ENCODE measurements around the gene STK17B. TPM values are rescaled to one million over a fixed set of nuclear protein-coding genes. Genes with fewer than 3 reads are reported as not detected.

STK17B gene
- total and polyA plus RNA-seq, 3 experiments from 2014 or later: 54.6 to 130 (median 121) TPM

DNA sequence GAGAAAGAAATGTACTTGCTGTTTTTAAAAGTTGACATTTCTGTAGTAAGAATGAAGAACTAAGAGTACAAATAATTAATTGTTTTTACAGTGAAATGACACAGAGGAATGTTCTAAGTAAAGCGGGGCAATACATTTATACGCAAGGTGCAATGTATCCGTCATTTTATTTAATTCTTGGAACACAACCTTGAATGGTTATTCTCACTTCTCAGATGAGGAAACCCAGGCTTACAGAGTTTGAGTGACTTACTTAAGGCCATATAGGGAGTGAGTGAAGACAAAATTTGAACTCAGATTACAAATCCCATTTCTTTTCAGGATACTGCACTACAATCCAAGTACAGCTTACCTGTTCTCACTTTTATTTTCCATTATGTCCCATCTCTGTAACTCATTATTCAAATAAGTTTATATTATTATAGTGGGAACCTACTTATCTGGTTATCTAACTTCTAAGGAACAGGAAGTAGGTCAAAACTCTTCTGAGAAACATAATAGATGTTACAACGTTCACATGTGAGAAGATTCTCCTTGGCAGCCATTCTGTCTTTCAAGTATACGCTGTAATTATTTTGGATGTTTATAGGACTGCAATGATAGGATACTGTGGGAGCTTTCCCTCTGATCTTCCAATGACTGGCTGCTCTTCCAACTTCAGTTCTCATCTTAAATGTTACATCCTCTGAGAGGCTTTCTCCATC is 12.3 kb upstream of the STK17B start:
- CTCF ChIA-PET: interaction anchor here (0.8 to 2.6 kb wide), 8 partner anchors 10 to 153 kb away, joined by 3 to 11 read pairs (median 3); partner anchors contain the start of genes DNAH7 and STK17B
- Histone ChIP-seq H3K36me3 (ENCODE audit: insufficient read depth, low read length) (no peaks in the 10 kb centered on the region), H3K4me3 (ENCODE audit: low read length) (peak overlapping the region; percentile 27), H3K27ac (ENCODE audit: low read depth, low read length) (peak overlapping the region; percentile 40), H3K9me3 (ENCODE audit: low read length) (no peaks in the 10 kb centered on the region), H3K27me3 (ENCODE audit: insufficient read depth, low read length, poor library complexity, severe bottlenecking) (no peaks in the 10 kb centered on the region), H3K4me1 (ENCODE audit: insufficient read depth, low read length) (peaks cover 86% of the 10 kb centered on the region)
- H3K27ac Mint-ChIP-seq: peak overlapping the region; percentile 91 to 99 (median 98)
- no peaks in the 10 kb centered on the region for H3K9me3 Mint-ChIP-seq
- peak overlapping the region; percentile 5 to 84 (median 71) for H3K4me3 Mint-ChIP-seq
- POLR2A ChIA-PET: interaction anchor here (0.8 to 2.6 kb wide), 6 partner anchors 10 to 76 kb away, joined by 3 to 26 read pairs (median 4); partner anchors contain the start of gene STK17B
- no peaks in the 10 kb centered on the region for H3K27me3 Mint-ChIP-seq
- peak in 1 of 5 donors; percentile 47 for DNase-seq
- peaks cover 0 to 5% (median 2%) of the 10 kb centered on the region in 3 donors for H3K36me3 Mint-ChIP-seq
- H3K4me1 Mint-ChIP-seq: peaks cover 76 to 95% (median 83%) of the 10 kb centered on the region in 3 donors

DNA sequence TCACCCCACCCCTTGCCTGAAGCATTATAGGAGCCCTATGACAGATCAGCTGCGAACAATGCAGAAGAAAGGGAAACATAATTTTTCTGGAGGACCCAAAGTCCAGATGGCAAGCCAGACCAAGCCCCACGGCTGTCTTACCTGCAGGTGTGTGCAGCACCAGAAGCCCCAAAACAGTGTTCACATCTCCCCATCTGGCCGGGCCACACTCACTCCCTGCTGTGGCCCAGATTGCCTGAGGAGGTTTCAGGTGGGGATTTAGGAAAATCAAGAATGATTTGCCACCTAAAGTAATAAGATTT is 11.7 kb upstream of the STK17B start:
- Mint-ChIP-seq H3K9me3 (no peaks in the 10 kb centered on the region), H3K36me3 (peaks cover 0 to 5% (median 2%) of the 10 kb centered on the region in 3 donors)
- POLR2A ChIA-PET: interaction anchor here (0.9 to 2.6 kb wide), 6 partner anchors 9 to 77 kb away, joined by 3 to 26 read pairs (median 4); partner anchors contain the start of gene STK17B

DNA sequence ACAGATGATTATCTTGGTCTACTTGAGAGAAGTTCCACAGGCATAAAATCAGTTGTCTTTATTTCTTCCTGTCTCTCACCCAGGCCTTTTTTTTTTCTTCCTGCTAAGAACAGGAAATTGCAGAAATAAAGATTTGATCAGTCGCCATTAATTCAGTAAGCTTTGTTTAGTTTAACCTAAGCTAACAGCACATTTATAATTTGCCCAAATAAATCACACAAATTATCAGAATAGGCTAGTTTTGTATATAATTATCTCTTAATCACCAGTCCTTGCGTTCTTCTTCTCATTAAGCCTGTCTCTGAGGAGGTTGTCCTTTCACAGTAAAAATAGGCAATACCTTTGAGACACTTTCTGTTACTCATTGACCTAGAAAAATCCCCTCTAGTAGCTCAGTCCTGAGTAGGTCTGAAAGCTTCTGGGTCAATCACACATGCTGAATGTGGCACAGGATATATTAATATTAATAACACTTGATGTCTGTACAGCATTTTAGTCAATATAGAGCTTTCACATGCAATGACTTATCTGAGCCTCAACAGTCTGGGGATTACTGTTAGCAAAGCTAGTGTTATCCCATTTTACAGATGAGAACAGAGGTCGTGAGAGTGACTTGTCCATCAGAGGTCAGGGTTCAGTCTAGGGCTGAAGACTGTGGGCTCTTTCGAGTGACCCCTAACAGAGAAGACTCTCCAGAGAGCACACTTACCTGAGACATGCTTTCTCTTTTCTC is 11.2 kb upstream of the STK17B start:
- Histone ChIP-seq H3K4me3 (ENCODE audit: low read length) (peak overlapping the region; percentile 43), H3K36me3 (ENCODE audit: insufficient read depth, low read length) (no peaks in the 10 kb centered on the region), H3K4me1 (ENCODE audit: insufficient read depth, low read length) (peaks cover 86% of the 10 kb centered on the region), H3K27ac (ENCODE audit: low read depth, low read length) (peak overlapping the region; percentile 27), H3K9me3 (ENCODE audit: low read length) (no peaks in the 10 kb centered on the region), H3K27me3 (ENCODE audit: insufficient read depth, low read length, poor library complexity, severe bottlenecking) (no peaks in the 10 kb centered on the region)
- Mint-ChIP-seq H3K27me3 (no peaks in the 10 kb centered on the region), H3K36me3 (peaks cover 0 to 5% (median 2%) of the 10 kb centered on the region in 3 donors), H3K9me3 (no peaks in the 10 kb centered on the region), H3K27ac (peak overlapping the region; percentile 91 to 99 (median 98)), H3K4me3 (peak overlapping the region; percentile 22 to 84 (median 64)), H3K4me1 (peaks cover 82 to 95% (median 87%) of the 10 kb centered on the region in 3 donors)
- DNase-seq: peak in 1 of 5 donors; percentile 60
- ChIA-PET CTCF (interaction anchor here (0.8 to 2.8 kb wide), 12 partner anchors 9 to 155 kb away, joined by 3 to 16 read pairs (median 3); partner anchors contain the start of genes DNAH7 and STK17B), POLR2A (interaction anchor here (0.6 to 2.6 kb wide), 8 partner anchors 12 to 649 kb away, joined by 3 to 26 read pairs (median 3); partner anchors contain the start of gene STK17B)

More for the DNA sequence above, 11.7 kb upstream of the STK17B start:
- H3K27me3 Mint-ChIP-seq: no peaks in the 10 kb centered on the region
- Histone ChIP-seq H3K27me3 (ENCODE audit: insufficient read depth, low read length, poor library complexity, severe bottlenecking) (no peaks in the 10 kb centered on the region), H3K4me3 (ENCODE audit: low read length) (peak overlapping the region; percentile 22), H3K27ac (ENCODE audit: low read depth, low read length) (peak overlapping the region; percentile 27), H3K4me1 (ENCODE audit: insufficient read depth, low read length) (peaks cover 86% of the 10 kb centered on the region), H3K9me3 (ENCODE audit: low read length) (no peaks in the 10 kb centered on the region), H3K36me3 (ENCODE audit: insufficient read depth, low read length) (no peaks in the 10 kb centered on the region)
- CTCF ChIA-PET: interaction anchor here (0.8 to 2.8 kb wide), 10 partner anchors 10 to 154 kb away, joined by 3 to 16 read pairs (median 4); partner anchors contain the start of genes DNAH7 and STK17B
- H3K4me3 Mint-ChIP-seq: peak overlapping the region in 6 of 7 donors; percentile 54 to 84 (median 66)
- H3K4me1 Mint-ChIP-seq: peaks cover 80 to 95% (median 84%) of the 10 kb centered on the region in 3 donors
- H3K27ac Mint-ChIP-seq: peak overlapping the region; percentile 91 to 99 (median 98)
- DNase-seq: no peak

DNA sequence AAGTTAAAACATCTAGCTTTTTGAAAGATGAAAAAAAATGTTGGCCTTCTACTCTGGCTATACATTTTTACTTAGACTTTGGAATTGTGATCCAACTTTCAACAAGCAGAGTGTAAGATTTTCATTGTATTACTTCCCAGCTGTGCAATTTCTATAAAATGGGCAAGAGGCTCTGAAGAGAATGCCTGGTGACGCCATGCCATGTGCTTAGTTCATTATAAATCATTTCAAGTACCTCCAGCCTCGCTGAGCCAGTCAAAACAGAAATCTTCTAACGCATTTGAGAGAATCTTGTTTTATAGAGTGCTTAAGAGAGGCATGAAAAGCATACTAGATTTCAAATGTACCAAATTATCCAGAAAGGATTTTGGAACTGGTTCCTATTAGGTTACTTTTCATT is 10.1 kb upstream of the STK17B start:
- H3K27me3 Mint-ChIP-seq: no peaks in the 10 kb centered on the region
- H3K4me1 Mint-ChIP-seq: peaks cover 85 to 95% (median 91%) of the 10 kb centered on the region in 3 donors
- no peaks in the 10 kb centered on the region for H3K27me3 ChIP-seq (ENCODE audit: insufficient read depth, low read length, poor library complexity, severe bottlenecking)
- H3K27ac ChIP-seq (ENCODE audit: low read depth, low read length): no peak overlapping the region
- no peak overlapping the region for H3K4me3 ChIP-seq (ENCODE audit: low read length)
- no peaks in the 10 kb centered on the region for H3K36me3 ChIP-seq (ENCODE audit: insufficient read depth, low read length)
- peak overlapping the region in 1 of 7 donors; percentile 4 for H3K4me3 Mint-ChIP-seq
- ChIA-PET CTCF (interaction anchor here (1.1 to 2.8 kb wide), 5 partner anchors 11 to 105 kb away, joined by 3 to 16 read pairs (median 5); partner anchors contain the start of gene STK17B), POLR2A (interaction anchor here (0.7 to 2.6 kb wide), 4 partner anchors 9 to 51 kb away, joined by 3 to 26 read pairs (median 6); partner anchors contain the start of gene STK17B)
- peaks cover 0 to 5% (median 2%) of the 10 kb centered on the region in 3 donors for H3K36me3 Mint-ChIP-seq
- H3K9me3 Mint-ChIP-seq: no peaks in the 10 kb centered on the region
- no peak for DNase-seq
- peaks cover 94% of the 10 kb centered on the region for H3K4me1 ChIP-seq (ENCODE audit: insufficient read depth, low read length)
- H3K9me3 ChIP-seq (ENCODE audit: low read length): no peaks in the 10 kb centered on the region
- H3K27ac Mint-ChIP-seq: peak overlapping the region in 7 of 8 donors; percentile 68 to 99 (median 98)

DNA sequence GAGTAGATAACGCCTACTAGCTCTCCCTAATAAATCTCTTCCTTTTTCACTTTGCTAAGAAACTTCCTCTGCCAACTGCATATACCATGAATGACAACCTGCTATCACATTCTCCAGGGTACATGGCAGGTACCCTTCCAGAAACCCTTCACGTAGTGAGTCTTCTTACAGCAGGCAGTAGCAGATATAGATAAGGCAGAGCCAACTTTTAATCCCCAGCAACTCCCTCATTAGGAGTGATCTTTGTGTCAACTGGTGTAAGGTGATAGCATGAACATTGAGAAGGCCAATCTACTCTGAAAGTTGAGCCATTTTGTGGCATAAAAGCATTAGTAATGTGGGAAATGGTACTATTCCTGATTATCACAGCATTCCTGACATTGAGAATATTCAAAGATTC is 5.7 kb upstream of the STK17B start:
- Histone ChIP-seq H3K4me3 (ENCODE audit: low read length) (peak overlapping the region; percentile 46), H3K4me1 (ENCODE audit: insufficient read depth, low read length) (peaks cover 94% of the 10 kb centered on the region), H3K27ac (ENCODE audit: low read depth, low read length) (peak overlapping the region; percentile 54), H3K36me3 (ENCODE audit: insufficient read depth, low read length) (no peaks in the 10 kb centered on the region), H3K27me3 (ENCODE audit: insufficient read depth, low read length, poor library complexity, severe bottlenecking) (no peaks in the 10 kb centered on the region), H3K9me3 (ENCODE audit: low read length) (no peaks in the 10 kb centered on the region)
- CTCF ChIA-PET: interaction anchor here (0.8 to 4.7 kb wide), 17 partner anchors 8 to 109 kb away, joined by 3 to 56 read pairs (median 5); partner anchors contain the start of gene DNAH7
- H3K4me3 Mint-ChIP-seq: peak overlapping the region; percentile 43 to 80 (median 70)
- H3K4me1 Mint-ChIP-seq: peaks cover 83 to 98% (median 95%) of the 10 kb centered on the region in 3 donors
- H3K27ac Mint-ChIP-seq: peak overlapping the region; percentile 74 to 98 (median 97)
- no peaks in the 10 kb centered on the region for H3K27me3 Mint-ChIP-seq
- POLR2A ChIA-PET: interaction anchor here (0.8 to 2.4 kb wide), 10 partner anchors 10 to 99 kb away, joined by 3 to 19 read pairs (median 8); no protein-coding TSS in a partner anchor
- no peaks in the 10 kb centered on the region for H3K9me3 Mint-ChIP-seq
- no peaks in the 10 kb centered on the region for H3K36me3 Mint-ChIP-seq
- no peak for DNase-seq

DNA sequence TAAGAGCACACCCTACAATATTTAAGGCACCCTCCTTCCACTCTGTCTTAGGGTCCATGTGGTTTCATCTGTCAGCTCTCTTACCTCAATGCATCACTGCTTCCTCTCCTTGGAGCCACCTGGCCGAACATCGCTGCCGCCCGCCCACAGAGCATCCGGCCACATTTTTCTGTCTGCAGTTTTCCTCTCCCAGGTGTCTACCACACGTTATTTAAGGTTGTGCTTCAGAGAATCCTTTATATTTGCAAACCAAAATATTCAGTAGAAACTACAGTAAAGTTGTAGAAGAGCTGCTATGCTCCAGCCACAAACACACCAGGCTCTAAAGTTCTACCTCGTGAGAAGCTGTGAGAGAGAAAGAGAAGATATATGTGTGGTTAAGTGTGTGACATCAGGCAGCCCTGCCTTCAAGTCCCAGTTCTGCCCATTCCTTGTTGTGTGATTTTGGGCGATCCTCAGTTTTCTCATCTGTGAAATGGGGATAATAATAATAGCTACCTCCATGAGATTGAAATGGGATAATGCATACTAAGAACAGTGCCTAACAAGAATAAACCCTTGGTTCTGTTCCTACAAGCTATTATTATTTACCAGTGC is 4.9 kb upstream of the STK17B start:
- Histone ChIP-seq H3K4me1 (ENCODE audit: insufficient read depth, low read length) (peaks cover 88% of the 10 kb centered on the region), H3K27ac (ENCODE audit: low read depth, low read length) (peak overlapping the region; percentile 54), H3K36me3 (ENCODE audit: insufficient read depth, low read length) (no peaks in the 10 kb centered on the region), H3K9me3 (ENCODE audit: low read length) (no peaks in the 10 kb centered on the region), H3K27me3 (ENCODE audit: insufficient read depth, low read length, poor library complexity, severe bottlenecking) (no peaks in the 10 kb centered on the region), H3K4me3 (ENCODE audit: low read length) (peak overlapping the region; percentile 46)
- ChIA-PET POLR2A (interaction anchor here (0.5 to 2.4 kb wide), 22 partner anchors 9 to 893 kb away, joined by 3 to 19 read pairs (median 5); partner anchors contain the start of gene SLC39A10), CTCF (interaction anchor here (0.7 to 4.7 kb wide), 24 partner anchors 11 to 108 kb away, joined by 3 to 56 read pairs (median 4); partner anchors contain the start of gene DNAH7)
- DNase-seq: peak; percentile 76 to 96 (median 96)
- peak overlapping the region; percentile 43 to 80 (median 70) for H3K4me3 Mint-ChIP-seq
- H3K9me3 Mint-ChIP-seq: no peaks in the 10 kb centered on the region
- H3K36me3 Mint-ChIP-seq: peaks cover 0 to 2% (median 0%) of the 10 kb centered on the region in 3 donors
- H3K27me3 Mint-ChIP-seq: peaks cover 0 to 2% of the 10 kb centered on the region in 2 donors
- peak overlapping the region; percentile 74 to 98 (median 97) for H3K27ac Mint-ChIP-seq
- peaks cover 78 to 92% (median 89%) of the 10 kb centered on the region in 3 donors for H3K4me1 Mint-ChIP-seq

DNA sequence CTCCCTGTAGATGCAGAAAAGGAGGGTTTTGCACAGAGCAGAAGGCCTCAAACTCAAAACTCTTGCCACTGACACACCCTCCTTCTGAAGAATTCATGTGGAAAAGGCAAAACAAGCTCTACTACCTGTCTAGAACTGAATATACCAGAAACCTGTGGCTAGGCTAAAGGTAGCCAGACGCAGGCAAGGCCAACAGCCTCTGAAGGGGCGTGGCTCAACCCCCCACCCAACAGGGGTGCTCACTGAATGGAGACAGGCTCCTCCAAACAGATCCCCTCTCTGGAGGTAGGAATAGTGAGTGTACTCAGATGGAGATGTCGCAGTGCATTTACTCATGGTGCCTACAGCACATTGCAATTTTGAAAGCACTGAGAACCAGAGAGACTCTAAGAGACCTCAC is 3.0 kb upstream of the STK17B start:
- Histone ChIP-seq H3K27ac (ENCODE audit: low read depth, low read length) (no peak overlapping the region), H3K4me1 (ENCODE audit: insufficient read depth, low read length) (peaks cover 73% of the 10 kb centered on the region), H3K36me3 (ENCODE audit: insufficient read depth, low read length) (peaks cover 6% of the 10 kb centered on the region), H3K27me3 (ENCODE audit: insufficient read depth, low read length, poor library complexity, severe bottlenecking) (no peaks in the 10 kb centered on the region), H3K4me3 (ENCODE audit: low read length) (peak overlapping the region; percentile 86), H3K9me3 (ENCODE audit: low read length) (no peaks in the 10 kb centered on the region)
- H3K27ac Mint-ChIP-seq: peak overlapping the region; percentile 60 to 99 (median 92)
- H3K27me3 Mint-ChIP-seq: peaks cover 0 to 2% of the 10 kb centered on the region in 2 donors
- POLR2A ChIA-PET: interaction anchor here (1.0 to 1.3 kb wide), 2 partner anchors 9 to 102 kb away, joined by 3 to 4 read pairs; no protein-coding TSS in a partner anchor
- H3K4me3 Mint-ChIP-seq: peak overlapping the region; percentile 30 to 62 (median 53)
- CTCF ChIA-PET: interaction anchor here (0.9 to 1.3 kb wide), 3 partner anchors 60 to 106 kb away, joined by 3 to 4 read pairs (median 3); partner anchors contain the start of gene DNAH7
- DNase-seq: peak in 1 of 5 donors; percentile 14
- H3K4me1 Mint-ChIP-seq: peaks cover 68 to 75% (median 74%) of the 10 kb centered on the region in 3 donors
- H3K9me3 Mint-ChIP-seq: no peaks in the 10 kb centered on the region
- H3K36me3 Mint-ChIP-seq: peaks cover 8 to 15% (median 9%) of the 10 kb centered on the region in 3 donors

Data from CD8-positive, alpha-beta memory T cell (primary cell).